Peyer's patch (tissue), 4 donors: ENCODE data around the gene PTGER2.

Source experiments
- POLR2A ChIP-seq, 2 donors: fragments of 450-650 bp; IDR thresholded peaks; one replicate each; pipeline ENCODE4 v1.5.1; 2017; ENCODE audit warnings: antibody characterized with exemption in 2 of 2, mild to moderate bottlenecking in 2 of 2, moderate library complexity in 2 of 2
- TF ChIP-seq, protein P1 (sequence below), 6 experiments: fragments of 450-650 bp in 4 of 6; fragments of 200-600 bp in 2 of 6; sonication (generic) in 1 of 6; IDR thresholded peaks; one replicate each; pipeline ENCODE4 v1.5.1; 2017 to 2019; ENCODE audit warnings: antibody characterized with exemption in 6 of 6, mild to moderate bottlenecking in 3 of 6, moderate library complexity in 1 of 6

DNA sequence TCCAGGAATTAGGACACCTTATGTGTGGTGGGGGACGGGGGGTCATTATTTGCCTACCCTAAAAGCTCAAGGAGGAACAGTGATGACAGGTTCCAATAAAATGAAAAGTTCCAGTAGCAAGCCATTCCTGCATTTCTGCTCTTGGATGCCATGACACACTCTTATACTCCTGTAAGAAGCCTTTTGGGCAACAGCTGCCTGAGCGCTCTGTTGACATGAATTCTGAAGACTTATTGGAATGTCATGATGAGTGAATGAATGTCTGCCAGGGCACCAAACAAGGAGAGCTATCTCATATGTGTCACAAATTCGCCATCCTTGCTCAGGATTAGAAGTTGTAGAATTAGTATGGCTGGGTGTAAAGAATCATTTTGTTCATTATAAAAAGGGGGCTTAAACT lies 36.3 kb downstream of the PTGER2 start:
- TF ChIP-seq POLR2A (IDR thresholded peaks at IDR 0.05): no peak
- TF ChIP-seq, protein P1, sequence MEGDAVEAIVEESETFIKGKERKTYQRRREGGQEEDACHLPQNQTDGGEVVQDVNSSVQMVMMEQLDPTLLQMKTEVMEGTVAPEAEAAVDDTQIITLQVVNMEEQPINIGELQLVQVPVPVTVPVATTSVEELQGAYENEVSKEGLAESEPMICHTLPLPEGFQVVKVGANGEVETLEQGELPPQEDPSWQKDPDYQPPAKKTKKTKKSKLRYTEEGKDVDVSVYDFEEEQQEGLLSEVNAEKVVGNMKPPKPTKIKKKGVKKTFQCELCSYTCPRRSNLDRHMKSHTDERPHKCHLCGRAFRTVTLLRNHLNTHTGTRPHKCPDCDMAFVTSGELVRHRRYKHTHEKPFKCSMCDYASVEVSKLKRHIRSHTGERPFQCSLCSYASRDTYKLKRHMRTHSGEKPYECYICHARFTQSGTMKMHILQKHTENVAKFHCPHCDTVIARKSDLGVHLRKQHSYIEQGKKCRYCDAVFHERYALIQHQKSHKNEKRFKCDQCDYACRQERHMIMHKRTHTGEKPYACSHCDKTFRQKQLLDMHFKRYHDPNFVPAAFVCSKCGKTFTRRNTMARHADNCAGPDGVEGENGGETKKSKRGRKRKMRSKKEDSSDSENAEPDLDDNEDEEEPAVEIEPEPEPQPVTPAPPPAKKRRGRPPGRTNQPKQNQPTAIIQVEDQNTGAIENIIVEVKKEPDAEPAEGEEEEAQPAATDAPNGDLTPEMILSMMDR (IDR thresholded peaks at IDR 0.05): no peak
